Sigmoid colon (tissue), 4 donors: Measurements from ENCODE around the gene MLLT3.

ENCODE experiments used
- POLR2AphosphoS5 ChIP-seq, 4 donors: sonication (generic); formaldehyde crosslinking; IDR thresholded peaks; one replicate each; pipeline ENCODE4 v1.6.1; 2017; ENCODE audit warnings: antibody characterized with exemption in 4 of 4
- TF ChIP-seq, protein P1 (sequence below), 4 experiments: fragments of 450-650 bp in 3 of 4; fragments of 200-600 bp in 1 of 4; IDR thresholded peaks; one replicate each; pipeline ENCODE4 v1.5.1; 2016 to 2019; ENCODE audit warnings: antibody characterized with exemption in 4 of 4, mild to moderate bottlenecking in 3 of 4, moderate library complexity in 2 of 4

DNA sequence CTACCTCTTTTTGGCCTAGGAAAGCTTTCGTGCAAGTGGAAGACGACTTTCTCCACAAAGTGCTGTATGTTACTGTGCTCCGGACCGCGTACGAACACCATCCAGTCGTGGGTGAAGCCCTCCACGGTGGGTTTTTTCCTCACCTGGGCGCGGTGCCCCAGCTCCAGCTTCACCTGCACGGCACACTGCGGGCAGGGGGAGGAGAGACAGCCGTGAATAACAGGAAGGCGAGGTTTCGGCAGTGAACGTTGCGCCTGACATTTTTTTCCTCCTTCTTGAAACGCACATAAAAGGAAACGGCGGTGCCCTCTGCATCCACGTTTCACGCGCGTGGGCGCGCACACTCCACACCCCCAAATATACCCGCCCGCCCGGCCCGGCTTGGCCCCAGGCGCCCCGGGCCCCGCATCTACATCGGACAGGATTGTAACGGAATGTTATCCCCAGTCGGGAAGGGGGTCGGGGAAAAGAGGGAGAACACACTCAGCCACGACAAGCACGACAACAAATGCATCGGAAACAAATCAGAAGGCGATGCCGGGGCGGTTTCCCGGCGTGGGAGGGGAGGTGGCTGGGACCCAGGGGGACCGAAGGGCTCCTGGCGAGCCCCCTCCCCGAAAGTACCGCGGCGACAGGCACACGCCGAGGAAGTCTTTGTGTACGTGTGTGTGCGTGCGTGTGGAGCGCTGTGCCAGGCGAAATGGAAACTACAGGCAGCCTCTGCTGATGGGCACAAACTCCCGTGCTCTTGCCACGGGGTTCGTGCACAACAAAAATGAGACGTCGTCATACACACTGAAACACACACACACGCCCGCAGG is 1.4 kb downstream of the MLLT3 start:
- TF ChIP-seq, protein P1, sequence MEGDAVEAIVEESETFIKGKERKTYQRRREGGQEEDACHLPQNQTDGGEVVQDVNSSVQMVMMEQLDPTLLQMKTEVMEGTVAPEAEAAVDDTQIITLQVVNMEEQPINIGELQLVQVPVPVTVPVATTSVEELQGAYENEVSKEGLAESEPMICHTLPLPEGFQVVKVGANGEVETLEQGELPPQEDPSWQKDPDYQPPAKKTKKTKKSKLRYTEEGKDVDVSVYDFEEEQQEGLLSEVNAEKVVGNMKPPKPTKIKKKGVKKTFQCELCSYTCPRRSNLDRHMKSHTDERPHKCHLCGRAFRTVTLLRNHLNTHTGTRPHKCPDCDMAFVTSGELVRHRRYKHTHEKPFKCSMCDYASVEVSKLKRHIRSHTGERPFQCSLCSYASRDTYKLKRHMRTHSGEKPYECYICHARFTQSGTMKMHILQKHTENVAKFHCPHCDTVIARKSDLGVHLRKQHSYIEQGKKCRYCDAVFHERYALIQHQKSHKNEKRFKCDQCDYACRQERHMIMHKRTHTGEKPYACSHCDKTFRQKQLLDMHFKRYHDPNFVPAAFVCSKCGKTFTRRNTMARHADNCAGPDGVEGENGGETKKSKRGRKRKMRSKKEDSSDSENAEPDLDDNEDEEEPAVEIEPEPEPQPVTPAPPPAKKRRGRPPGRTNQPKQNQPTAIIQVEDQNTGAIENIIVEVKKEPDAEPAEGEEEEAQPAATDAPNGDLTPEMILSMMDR (IDR thresholded peaks at IDR 0.05), result no peak
- TF ChIP-seq POLR2AphosphoS5 (IDR thresholded peaks at IDR 0.05), result peak in 2 of 4 donors; percentile 6 to 23
